AG09319 (cell line): ENCODE measurements around the gene DECR2.

ENCODE experiments used
- DNase-seq: peaks from one replicate; pipeline ENCODE4 v3.0.0-alpha.2; 2010; ENCODE audit warnings: low read depth; ENCODE audit errors: extremely low read depth
- CTCF ChIP-seq: IDR thresholded peaks from 2 replicates; pipeline ENCODE4 v1.5.1; 2011; ENCODE audit warnings: low read depth, mild to moderate bottlenecking, inconsistent platforms, low read length, moderate library complexity

The DECR2 gene

DNA sequence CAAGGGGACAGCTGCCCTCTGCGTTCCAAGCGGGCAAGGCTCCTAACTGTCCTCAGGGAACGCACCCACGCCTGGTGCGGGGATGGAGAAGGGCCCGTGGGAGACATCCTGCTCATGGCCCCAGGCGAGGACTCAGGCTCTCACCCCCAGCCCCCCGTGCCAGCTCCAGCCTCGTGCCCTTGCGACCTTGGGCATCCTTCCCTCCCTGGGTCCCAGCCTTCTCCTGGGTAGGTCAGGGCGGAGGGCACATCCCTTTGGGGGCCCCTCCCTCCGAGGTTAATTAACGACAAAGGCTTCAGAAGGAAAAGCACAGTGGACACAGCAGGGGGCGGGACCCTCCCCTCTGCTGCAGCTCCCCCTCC lies 22.9 kb upstream of the DECR2 start:
- no peak for TF ChIP-seq CTCF
- no peak for DNase-seq

DNA sequence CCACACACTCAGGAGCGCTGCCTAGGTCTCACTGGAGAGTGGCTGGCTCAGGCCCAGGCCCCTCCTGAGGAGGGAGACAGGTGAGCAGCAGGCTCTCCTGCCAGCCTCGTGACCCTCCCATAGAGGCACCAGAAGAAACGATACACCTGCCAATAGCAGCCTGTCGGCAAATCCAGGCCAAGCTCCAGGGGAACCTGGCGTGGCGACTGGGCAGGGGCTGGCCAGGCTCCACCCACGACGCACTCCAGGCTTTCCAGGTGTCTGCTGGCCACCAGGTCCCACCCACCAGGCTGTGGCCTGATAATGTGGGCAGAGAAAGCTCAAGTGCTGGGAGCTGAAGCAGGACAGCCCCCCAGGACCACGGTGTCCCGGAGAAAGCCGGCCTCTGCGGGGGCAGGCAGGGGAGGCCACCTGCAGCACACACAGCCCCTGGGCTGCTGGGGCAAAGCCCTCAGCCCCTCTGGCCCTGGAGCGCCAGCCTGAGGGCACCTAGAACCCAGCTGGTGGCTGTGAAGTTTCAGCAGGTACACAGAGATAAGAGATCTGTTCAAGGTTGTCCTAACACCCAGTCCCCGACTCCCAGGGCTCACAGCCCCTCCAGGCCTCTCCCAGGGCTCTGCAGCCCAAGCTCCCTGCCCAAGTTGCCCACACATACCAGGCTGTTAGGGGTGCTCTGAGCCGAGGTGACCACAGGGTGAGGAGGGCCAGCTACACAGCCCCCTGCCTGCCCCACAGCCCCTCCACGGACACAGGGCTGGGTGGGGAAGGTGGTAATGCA lies 22.3 kb upstream of the DECR2 start:
- no peak for TF ChIP-seq CTCF
- no peak for DNase-seq

GRCh38 chr16:379961-380761 lies 21.5 kb upstream of the DECR2 start:
- DNase-seq, result no peak

GRCh38 chr16:380762-381011 lies 21.0 kb upstream of the DECR2 start:
- TF ChIP-seq CTCF, result no peak
- DNase-seq, result no peak

More at GRCh38 chr16:379961-380761, 21.5 kb upstream of the DECR2 start:
- TF ChIP-seq CTCF, result no peak

DNA sequence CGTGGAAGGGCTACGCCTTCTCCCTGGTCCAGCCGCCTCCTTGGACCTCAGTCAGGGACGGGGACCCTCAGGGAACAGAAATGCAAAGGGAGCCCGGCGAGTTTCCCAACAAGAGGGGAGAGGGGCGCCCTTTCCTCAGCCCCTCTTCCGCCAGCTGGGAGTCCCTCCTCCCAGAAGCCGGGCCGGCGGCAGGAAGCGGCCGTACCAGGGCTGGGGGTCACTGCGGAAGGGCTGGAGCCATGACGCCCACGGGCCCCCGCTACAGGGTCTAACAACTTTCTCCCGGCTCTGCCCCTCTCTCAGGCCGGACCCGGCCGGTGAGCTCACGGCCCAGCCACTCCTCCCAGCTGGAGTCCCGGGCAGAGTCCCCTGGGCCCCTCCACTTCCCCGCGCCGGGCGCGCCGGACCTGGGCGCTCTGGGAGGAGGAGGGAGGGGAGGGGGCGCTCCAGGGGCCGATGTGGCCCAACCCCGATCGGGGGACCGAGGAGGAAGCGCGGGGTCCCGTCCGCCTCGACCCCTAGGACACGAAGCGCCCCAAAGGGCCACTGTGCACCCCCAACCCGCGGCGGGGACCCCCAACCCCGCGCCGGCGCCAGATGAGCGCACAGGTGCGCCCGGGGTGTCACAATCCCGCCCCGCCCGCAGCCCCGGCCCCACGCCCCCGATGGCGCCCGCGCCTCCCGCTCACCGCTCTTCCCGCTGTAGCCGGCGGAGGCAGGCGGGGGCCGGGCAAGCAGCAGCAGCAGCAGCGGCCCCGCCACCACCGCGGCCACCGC lies 20.5 kb upstream of the DECR2 start:
- TF ChIP-seq CTCF, result no peak
- no peak for DNase-seq

DNA sequence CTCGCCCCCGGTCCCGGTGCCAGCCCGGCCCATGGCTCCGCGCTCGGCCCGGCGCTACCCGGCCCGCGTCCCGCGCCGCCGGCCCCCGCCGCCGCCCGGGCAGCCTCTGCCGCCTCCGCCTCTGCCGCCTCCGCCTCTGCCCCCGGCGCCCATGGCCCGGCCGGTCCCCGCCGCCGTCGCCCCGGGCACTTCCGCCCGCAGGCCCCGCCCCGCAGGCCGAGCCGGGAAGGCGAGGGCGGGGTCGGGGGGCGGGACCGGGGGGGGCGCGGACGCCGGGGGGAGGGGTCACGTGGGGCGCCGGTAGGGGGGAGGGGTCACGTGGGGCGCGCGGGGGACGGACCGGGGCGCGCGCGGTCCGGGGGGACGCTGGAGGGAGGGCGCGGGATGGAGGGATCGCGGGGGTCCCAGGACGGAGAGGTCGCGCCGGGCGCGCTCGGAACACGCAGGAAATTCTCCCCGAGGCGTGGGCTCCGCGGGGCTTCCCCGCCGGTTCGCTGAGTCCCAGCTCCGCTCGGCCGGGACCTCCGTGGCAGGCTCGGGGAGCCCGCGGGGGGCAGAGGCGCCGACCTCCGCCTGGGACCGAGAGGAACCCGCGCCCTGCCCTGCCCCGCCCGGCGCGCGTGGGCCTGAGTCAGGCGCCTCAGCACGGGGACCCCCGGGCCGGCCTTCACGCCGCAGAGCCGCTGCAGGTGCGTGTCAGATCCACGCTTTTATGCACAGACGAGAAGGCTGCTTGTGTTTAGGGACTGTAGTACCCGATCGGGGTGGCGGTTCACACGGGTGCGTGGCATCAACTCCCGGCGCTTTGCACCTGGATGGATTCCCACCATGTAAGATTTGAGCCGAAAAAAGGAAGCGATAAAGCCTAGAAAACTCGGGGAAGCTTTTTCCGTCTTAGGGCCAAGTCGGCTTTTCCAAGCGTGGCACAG lies 19.6 kb upstream of the DECR2 start, which contains the start of gene PGAP6:
Gene PGAP6, minus strand, starts transcription at position 190 of the 929 bp plus-strand sequence. Its CDS starts 157 bp downstream, at position 33.
- TF ChIP-seq CTCF, result no peak
- no peak for DNase-seq
